HepG2 (cell line): Measurements from ENCODE around the gene CISD1. TPM values are rescaled to one million over a fixed set of nuclear protein-coding genes. Genes with fewer than 3 reads are reported as not detected.

Experiments used
- GATAD1 ChIP-seq: IDR thresholded peaks from 2 replicates; pipeline ENCODE4 v1.6.1; 2016; ENCODE audit warnings: missing genetic modification reagents, missing compliant biosample characterization
- HOXA3 ChIP-seq: sonication (generic); formaldehyde crosslinking; IDR thresholded peaks from 2 replicates; pipeline ENCODE4 v1.5.0; 2020; ENCODE audit warnings: missing genetic modification reagents
- NFAT5 ChIP-seq: sonication (generic); formaldehyde crosslinking; IDR thresholded peaks from 2 replicates; pipeline ENCODE4 v1.4.0; 2020; ENCODE audit warnings: missing genetic modification reagents
- PAXIP1 ChIP-seq: sonication (generic); formaldehyde crosslinking; conservative IDR thresholded peaks from 2 replicates; pipeline ENCODE4 v1.4.0; 2020; ENCODE audit warnings: mild to moderate bottlenecking, missing genetic modification reagents, moderate library complexity
- ZBTB33 ChIP-seq: sonication (generic); formaldehyde crosslinking; IDR thresholded peaks from 2 replicates; pipeline ENCODE4 v1.4.0; 2020; ENCODE audit warnings: missing genetic modification reagents
- ZNF124 ChIP-seq: sonication (generic); formaldehyde crosslinking; IDR thresholded peaks from 2 replicates; pipeline ENCODE4 v1.4.0; 2020; ENCODE audit warnings: missing genetic modification reagents
- ZNF292 ChIP-seq: sonication (generic); formaldehyde crosslinking; IDR thresholded peaks from 2 replicates; pipeline ENCODE4 v1.8.1; 2022; ENCODE audit warnings: mild to moderate bottlenecking, low read depth, missing genetic modification reagents, borderline replicate concordance
- ZNF781 ChIP-seq: sonication (generic); formaldehyde crosslinking; IDR thresholded peaks from 2 replicates; pipeline ENCODE4 v1.5.1; 2020; ENCODE audit warnings: borderline replicate concordance, mild to moderate bottlenecking, missing genetic modification reagents; ENCODE audit errors: not compliant biosample characterization
- polyA plus RNA-seq, 8 experiments: library from polyadenylated mRNA; depleted of rRNA in 3 of 8; stranded (reverse) in 7 of 8; unstranded in 1 of 8; fragments of >200 nt; fragmentation: Illumina TruSeq in 4 of 8; extraction: Trizol in 4 of 8; gene quantifications; 2 replicates each; pipeline versions ENCODE4 v1.2.1 to v1.2.3, GENCODE V29; 2011 to 2016; ENCODE audit warnings: low read depth in 4 of 8, missing spikeins in 1 of 8, mixed read lengths in 1 of 8; ENCODE audit not compliant: insufficient read depth in 1 of 8
- total RNA-seq, 5 experiments: library from RNA; depleted of rRNA; stranded (reverse); fragments of >200 nt; fragmentation: Illumina TruSeq; extraction: Trizol; gene quantifications; 2 replicates each; pipeline ENCODE4 v1.2.3, GENCODE V29; 2016; ENCODE audit warnings: low read depth in 1 of 5
- TF ChIP-seq, protein P1 (sequence below): sonication (generic); formaldehyde crosslinking; IDR thresholded peaks from 2 replicates; pipeline ENCODE4 v1.4.0; 2020; ENCODE audit warnings: missing genetic modification reagents, borderline replicate concordance
- TF ChIP-seq, protein P2 (sequence below): IDR thresholded peaks from 2 replicates; pipeline ENCODE4 v1.6.1; 2016; ENCODE audit warnings: mild to moderate bottlenecking, missing biosample characterization, missing genetic modification reagents

CISD1 gene
- total and polyA plus RNA-seq, 2 of the 13 experiments (the other 11 are each of a cell fraction or from before 2014, with no cell fraction given): 63.4 to 78.9 TPM

GRCh38 chr10:58268946-58269781, at the start of gene CISD1 (continued):
- TF ChIP-seq, protein P1, sequence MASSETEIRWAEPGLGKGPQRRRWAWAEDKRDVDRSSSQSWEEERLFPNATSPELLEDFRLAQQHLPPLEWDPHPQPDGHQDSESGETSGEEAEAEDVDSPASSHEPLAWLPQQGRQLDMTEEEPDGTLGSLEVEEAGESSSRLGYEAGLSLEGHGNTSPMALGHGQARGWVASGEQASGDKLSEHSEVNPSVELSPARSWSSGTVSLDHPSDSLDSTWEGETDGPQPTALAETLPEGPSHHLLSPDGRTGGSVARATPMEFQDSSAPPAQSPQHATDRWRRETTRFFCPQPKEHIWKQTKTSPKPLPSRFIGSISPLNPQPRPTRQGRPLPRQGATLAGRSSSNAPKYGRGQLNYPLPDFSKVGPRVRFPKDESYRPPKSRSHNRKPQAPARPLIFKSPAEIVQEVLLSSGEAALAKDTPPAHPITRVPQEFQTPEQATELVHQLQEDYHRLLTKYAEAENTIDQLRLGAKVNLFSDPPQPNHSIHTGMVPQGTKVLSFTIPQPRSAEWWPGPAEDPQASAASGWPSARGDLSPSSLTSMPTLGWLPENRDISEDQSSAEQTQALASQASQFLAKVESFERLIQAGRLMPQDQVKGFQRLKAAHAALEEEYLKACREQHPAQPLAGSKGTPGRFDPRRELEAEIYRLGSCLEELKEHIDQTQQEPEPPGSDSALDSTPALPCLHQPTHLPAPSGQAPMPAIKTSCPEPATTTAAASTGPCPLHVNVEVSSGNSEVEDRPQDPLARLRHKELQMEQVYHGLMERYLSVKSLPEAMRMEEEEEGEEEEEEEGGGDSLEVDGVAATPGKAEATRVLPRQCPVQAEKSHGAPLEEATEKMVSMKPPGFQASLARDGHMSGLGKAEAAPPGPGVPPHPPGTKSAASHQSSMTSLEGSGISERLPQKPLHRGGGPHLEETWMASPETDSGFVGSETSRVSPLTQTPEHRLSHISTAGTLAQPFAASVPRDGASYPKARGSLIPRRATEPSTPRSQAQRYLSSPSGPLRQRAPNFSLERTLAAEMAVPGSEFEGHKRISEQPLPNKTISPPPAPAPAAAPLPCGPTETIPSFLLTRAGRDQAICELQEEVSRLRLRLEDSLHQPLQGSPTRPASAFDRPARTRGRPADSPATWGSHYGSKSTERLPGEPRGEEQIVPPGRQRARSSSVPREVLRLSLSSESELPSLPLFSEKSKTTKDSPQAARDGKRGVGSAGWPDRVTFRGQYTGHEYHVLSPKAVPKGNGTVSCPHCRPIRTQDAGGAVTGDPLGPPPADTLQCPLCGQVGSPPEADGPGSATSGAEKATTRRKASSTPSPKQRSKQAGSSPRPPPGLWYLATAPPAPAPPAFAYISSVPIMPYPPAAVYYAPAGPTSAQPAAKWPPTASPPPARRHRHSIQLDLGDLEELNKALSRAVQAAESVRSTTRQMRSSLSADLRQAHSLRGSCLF: peak; percentile 88; the same call in 1 of the 2 replicates
- peak; percentile 97 for TF ChIP-seq NFAT5 (CRISPR knock-in tag)
- TF ChIP-seq ZNF292 (CRISPR knock-in tag): peak; percentile 62; the same call in 1 of the 2 replicates
- peak; percentile 97 for TF ChIP-seq ZNF781 (CRISPR knock-in tag)
- TF ChIP-seq GATAD1 (CRISPR knock-in tag): peak; percentile 83
- TF ChIP-seq, protein P2, sequence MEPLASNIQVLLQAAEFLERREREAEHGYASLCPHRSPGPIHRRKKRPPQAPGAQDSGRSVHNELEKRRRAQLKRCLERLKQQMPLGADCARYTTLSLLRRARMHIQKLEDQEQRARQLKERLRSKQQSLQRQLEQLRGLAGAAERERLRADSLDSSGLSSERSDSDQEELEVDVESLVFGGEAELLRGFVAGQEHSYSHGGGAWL: peak; percentile 96
- peak; percentile 94 for TF ChIP-seq ZNF124 (CRISPR knock-in tag)
- TF ChIP-seq HOXA3 (CRISPR knock-in tag): peak; percentile 86
- no peak for TF ChIP-seq ZBTB33 (CRISPR knock-in tag)
- peak; percentile 56; the same call in 1 of the 2 replicates for TF ChIP-seq PAXIP1 (CRISPR knock-in tag)
